ENCODE data around the gene THYN1. TPM values are rescaled to one million over a fixed set of nuclear protein-coding genes. Genes with fewer than 3 reads are reported as not detected.

THYN1 gene
- total and polyA plus RNA-seq, 10 donors: 24.5 to 54.8 (median 39.7) TPM

- Histone ChIP-seq H3K4me1 (peaks cover 0 to 5% (median 0%) of the 10 kb centered on the region in 6 donors), H3K27me3 (replicated peaks in 1 of 7) (no peaks in the 10 kb centered on the region), H3K4me3 (no peak overlapping the region), H3K36me3 (peaks cover 0 to 75% (median 22%) of the 10 kb centered on the region in 6 donors), H3K27ac (no peak overlapping the region), H3K9me3 (no peaks in the 10 kb centered on the region)
- intact Hi-C loops (cut with DNase I; ENCODE audit: low total_unique reads): no loop called here
- no peak for DNase-seq
- TF ChIP-seq POLR2AphosphoS5 (IDR thresholded peaks at IDR 0.05) (no peak), CTCF (IDR thresholded peaks at IDR 0.05 in 8 of 11, conservative IDR thresholded peaks at IDR 0.05 in 3 of 11) (no peak), POLR2A (IDR thresholded peaks at IDR 0.05) (no peak)
- WGBS, 5 donors: 91 to 100% (median 96%) methylated on average over 3 of the region's 3 CpGs
Observed at GRCh38 chr11:134216816-134217215, 36.3 kb downstream of the THYN1 start.

- Histone ChIP-seq H3K9me3 (no peaks in the 10 kb centered on the region), H3K4me3 (no peak overlapping the region), H3K36me3 (peaks cover 0 to 82% (median 23%) of the 10 kb centered on the region in 6 donors), H3K27ac (no peak overlapping the region), H3K27me3 (replicated peaks in 1 of 7) (no peaks in the 10 kb centered on the region), H3K4me1 (no peaks in the 10 kb centered on the region)
- intact Hi-C loops (cut with DNase I; ENCODE audit: low total_unique reads): no loop called here
- no peak for DNase-seq
- WGBS, 5 donors: 89 to 95% (median 94%) methylated on average over 7 of the region's 7 CpGs
- TF ChIP-seq POLR2AphosphoS5 (IDR thresholded peaks at IDR 0.05) (no peak), POLR2A (IDR thresholded peaks at IDR 0.05) (no peak), CTCF (IDR thresholded peaks at IDR 0.05 in 8 of 11, conservative IDR thresholded peaks at IDR 0.05 in 3 of 11) (no peak)
Observed at GRCh38 chr11:134215836-134216235, 37.3 kb downstream of the THYN1 start.

- 76 to 86% (median 85%) methylated on average over 16 of the region's 16 CpGs for WGBS, 5 donors
- no peak overlapping the region for H3K27ac ChIP-seq
- intact Hi-C loops (cut with DNase I; ENCODE audit: low total_unique reads): loop anchor here (10.0 kb wide), 1 partner anchor 47 kb away; the partner anchor contains the start of genes ACAD8 and THYN1
- peaks cover 6 to 87% (median 54%) of the 10 kb centered on the region in 6 donors for H3K36me3 ChIP-seq
- H3K27me3 ChIP-seq (replicated peaks in 1 of 7): no peaks in the 10 kb centered on the region
- DNase-seq: peak; percentile 85
- no peak overlapping the region for H3K4me3 ChIP-seq
- H3K4me1 ChIP-seq: no peaks in the 10 kb centered on the region
- TF ChIP-seq CTCF (IDR thresholded peaks at IDR 0.05 in 8 of 11, conservative IDR thresholded peaks at IDR 0.05 in 3 of 11) (peak; percentile 64 to 84 (median 80)), POLR2A (IDR thresholded peaks at IDR 0.05) (no peak), POLR2AphosphoS5 (IDR thresholded peaks at IDR 0.05) (no peak)
- no peaks in the 10 kb centered on the region for H3K9me3 ChIP-seq
Observed at GRCh38 chr11:134207538-134208239, 45.5 kb downstream of the THYN1 start.

GRCh38 chr11:134206185-134206584, 47.0 kb downstream of the THYN1 start:
- WGBS, 5 donors: 93 to 100% (median 97%) methylated on average over 5 of the region's 5 CpGs
- TF ChIP-seq POLR2AphosphoS5 (IDR thresholded peaks at IDR 0.05) (no peak), POLR2A (IDR thresholded peaks at IDR 0.05) (no peak), CTCF (IDR thresholded peaks at IDR 0.05 in 8 of 11, conservative IDR thresholded peaks at IDR 0.05 in 3 of 11) (no peak)
- Histone ChIP-seq H3K36me3 (peaks cover 6 to 91% (median 69%) of the 10 kb centered on the region in 6 donors), H3K4me1 (no peaks in the 10 kb centered on the region), H3K9me3 (no peaks in the 10 kb centered on the region), H3K4me3 (no peak overlapping the region), H3K27ac (no peak overlapping the region), H3K27me3 (replicated peaks in 1 of 7) (no peaks in the 10 kb centered on the region)
- intact Hi-C loops (cut with DNase I; ENCODE audit: low total_unique reads): loop anchor here (10.0 kb wide), 1 partner anchor 49 kb away; the partner anchor contains the start of genes ACAD8 and THYN1
- no peak for DNase-seq

Data from spleen (tissue), 11 donors.